PC-9 (cell line): ENCODE results near the gene BCL2A1.
"Not testable (repeated sequence)": the region's sequence is repeated elsewhere in the genome, so short reads cannot be mapped to it uniquely, and the experiment has no call there.

Experiments
- EZH2 ChIP-seq: fragments of 200-600 bp; sonication (generic); IDR thresholded peaks from 2 replicates; pipeline ENCODE4 v1.8.0; 2017; ENCODE audit warnings: antibody characterized with exemption, low read depth
- TF ChIP-seq, protein P1 (sequence below): fragments of 200-600 bp; sonication (generic); conservative IDR thresholded peaks from 2 replicates; pipeline ENCODE4 v1.6.1; 2017; ENCODE audit warnings: mixed run types, antibody characterized with exemption, mild to moderate bottlenecking, moderate library complexity

GRCh38 chr15:79926116-79926515 is 44.9 kb downstream of the BCL2A1 start:
- TF ChIP-seq, protein P1, sequence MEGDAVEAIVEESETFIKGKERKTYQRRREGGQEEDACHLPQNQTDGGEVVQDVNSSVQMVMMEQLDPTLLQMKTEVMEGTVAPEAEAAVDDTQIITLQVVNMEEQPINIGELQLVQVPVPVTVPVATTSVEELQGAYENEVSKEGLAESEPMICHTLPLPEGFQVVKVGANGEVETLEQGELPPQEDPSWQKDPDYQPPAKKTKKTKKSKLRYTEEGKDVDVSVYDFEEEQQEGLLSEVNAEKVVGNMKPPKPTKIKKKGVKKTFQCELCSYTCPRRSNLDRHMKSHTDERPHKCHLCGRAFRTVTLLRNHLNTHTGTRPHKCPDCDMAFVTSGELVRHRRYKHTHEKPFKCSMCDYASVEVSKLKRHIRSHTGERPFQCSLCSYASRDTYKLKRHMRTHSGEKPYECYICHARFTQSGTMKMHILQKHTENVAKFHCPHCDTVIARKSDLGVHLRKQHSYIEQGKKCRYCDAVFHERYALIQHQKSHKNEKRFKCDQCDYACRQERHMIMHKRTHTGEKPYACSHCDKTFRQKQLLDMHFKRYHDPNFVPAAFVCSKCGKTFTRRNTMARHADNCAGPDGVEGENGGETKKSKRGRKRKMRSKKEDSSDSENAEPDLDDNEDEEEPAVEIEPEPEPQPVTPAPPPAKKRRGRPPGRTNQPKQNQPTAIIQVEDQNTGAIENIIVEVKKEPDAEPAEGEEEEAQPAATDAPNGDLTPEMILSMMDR: not testable (repeated sequence)
- not testable (repeated sequence) for TF ChIP-seq EZH2
